ENCODE measurements around the gene CROCC. TPM values are rescaled to one million over a fixed set of nuclear protein-coding genes. Genes with fewer than 3 reads are reported as not detected.
A peak's percentile ranks its signal among the peaks of the same experiment; 100 is the strongest.
"Not testable (repeated sequence)": the region's sequence is repeated elsewhere in the genome, so short reads cannot be mapped to it uniquely, and the experiment has no call there.

CROCC gene
- polyA plus RNA-seq (2011; rRNA removed) (4.4 TPM in 2 replicates), polyA plus RNA-seq (2017; fragmentation: RNase III; extraction: RNeasy Plus Mini Kit Qiagen cat#74134 plus additional on column Dnase treatment) (6.8 to 11.8 TPM (median 10.6 TPM) in 3 replicates), polyA minus RNA-seq (2011; rRNA and poly(A)+ RNA removed) (4.7 and 7.1 TPM in 2 replicates)
- polyA plus RNA-seq (2012; cell fraction: cytosol; rRNA removed) = 13.2 TPM in 2 replicates
- polyA plus RNA-seq (2012; cell fraction: nucleus; rRNA removed) = 55.2 and 67.4 TPM in 2 replicates

- POLR2A ChIA-PET = no interaction called here
- Histone ChIP-seq H3K9me3 (no peaks in the 10 kb centered on the region), H3K4me3 (no peak within 1 kb of the TSS), H3K4me2 (no peak within 1 kb of the TSS), H3K27ac (no peak within 1 kb of the TSS), H3K4me1 (no peaks in the 10 kb centered on the region)
- ATAC-seq = peak in 1 of 2 experiments; percentile 34; a peak in 3 of 6 replicates
- DNase-seq (ENCODE audit: low read depth in 1 of 2, low spot score in 1 of 2) = no peak
- WGBS (ENCODE audit: missing lambda C conversion rate) = 79% methylated on average over 10 of the region's 17 CpGs
- TF ChIP-seq CBX2 (IDR thresholded peaks at IDR 0.05; ENCODE audit: borderline replicate concordance, low read depth) (no peak), ZFP36 (IDR thresholded peaks at IDR 0.05; ENCODE audit: borderline replicate concordance, partially characterized antibody) (no peak), ELK1 (IDR thresholded peaks at IDR 0.05; ENCODE audit: low read depth, low read length) (no peak), HOXB5 (CRISPR knock-in tag; IDR thresholded peaks at IDR 0.05) (no peak), CHD4 (IDR thresholded peaks at IDR 0.05; ENCODE audit: borderline replicate concordance) (no peak)
- no peak for FAIRE-seq
- CTCF ChIA-PET = no interaction called here
Observed at GRCh38 chr1:16921391-16922185, at the start of gene CROCC. CROCC (plus strand) TSS chr1:16921931; CDS start chr1:16922019, 88 bp downstream.

DNA sequence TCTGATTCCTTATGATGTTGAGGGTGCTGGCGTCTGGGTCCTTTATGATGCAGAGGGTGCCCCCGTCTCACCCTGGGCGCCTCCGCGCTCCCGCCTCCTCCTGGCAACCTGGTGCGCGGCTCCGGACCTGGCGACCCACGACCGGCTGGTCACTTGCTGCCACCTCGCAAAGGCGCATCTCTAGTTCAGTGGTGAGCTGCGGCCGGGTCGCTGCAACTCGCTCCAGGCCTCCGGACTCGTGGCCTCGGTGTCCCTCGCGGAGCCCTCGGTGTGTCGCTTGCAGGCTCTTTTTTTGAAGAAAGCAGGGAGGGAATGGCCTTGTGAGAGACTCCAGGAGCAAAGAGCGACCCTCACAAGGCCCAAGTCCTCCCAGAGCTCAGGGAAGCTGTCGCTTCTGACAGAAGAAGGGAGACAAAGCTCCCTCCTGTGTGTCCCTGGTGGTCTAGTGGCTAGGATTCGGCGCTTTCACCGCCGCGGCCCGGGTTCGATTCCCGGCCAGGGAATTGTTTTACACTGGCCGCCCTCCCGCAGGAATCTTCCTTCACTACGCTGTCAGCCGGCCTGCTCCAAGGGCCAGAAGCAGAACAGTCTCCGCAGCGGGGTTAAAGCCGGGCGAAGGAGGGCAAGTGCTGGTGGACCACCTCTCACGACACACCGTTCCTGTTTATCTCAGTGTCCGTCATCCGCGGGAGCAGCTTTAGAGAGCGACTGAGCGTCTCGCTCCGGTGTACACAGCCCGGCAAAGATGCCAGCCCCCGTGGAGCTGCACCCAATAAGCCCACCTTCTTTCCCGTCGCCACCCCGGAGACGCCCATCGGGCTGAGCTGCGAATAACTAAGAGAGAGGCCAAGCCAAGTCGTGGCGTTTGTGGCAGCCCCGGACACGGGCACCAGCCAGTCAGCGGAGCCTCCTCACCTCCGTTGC is 49.3 kb upstream of the CROCC start:
- ChIA-PET CTCF (interaction anchor here (0.7 kb wide), 1 partner anchor 10 kb away, joined by 4 read pairs; no protein-coding TSS in a partner anchor), POLR2A (interaction anchor here (1.0 kb wide), 1 partner anchor 259 kb away, joined by 3 read pairs; the partner anchor contains the start of gene NBPF1)
- peak overlapping the region; percentile 36 for H3K4me3 ChIP-seq
- peak; percentile 93 to 98 for ATAC-seq
- H3K9me3 ChIP-seq, H3K4me1 ChIP-seq, FAIRE-seq: not testable (repeated sequence)
- TF ChIP-seq ZFP36 (IDR thresholded peaks at IDR 0.05; ENCODE audit: borderline replicate concordance, partially characterized antibody) (peak; percentile 10), SREBF2 (IDR thresholded peaks at IDR 0.05) (peak; percentile 35; the same call in 1 of the 2 replicates), MAX (IDR thresholded peaks at IDR 0.05) (peak; percentile 43; the same call in 1 of the 2 replicates), JUN (IDR thresholded peaks at IDR 0.05) (peak in 1 of 2 experiments; percentile 34; a peak in 1 of 5 replicates)
- 31% methylated on average over 50 of the region's 66 CpGs for WGBS (ENCODE audit: missing lambda C conversion rate)
- H3K4me2 ChIP-seq = peak overlapping the region; percentile 94
- DNase-seq (ENCODE audit: low read depth in 1 of 2, low spot score in 1 of 2) = peak; percentile 76 to 94
- H3K27ac ChIP-seq = peak overlapping the region; percentile 6 to 81; a peak in 3 of 6 replicates

GRCh38 chr1:16873076-16873879 is 48.5 kb upstream of the CROCC start:
- POLR2A ChIA-PET = interaction anchor here (1.0 kb wide), 1 partner anchor 260 kb away, joined by 3 read pairs; the partner anchor contains the start of gene NBPF1
- FAIRE-seq, H3K4me1 ChIP-seq, H3K9me3 ChIP-seq: not testable (repeated sequence)
- ATAC-seq = peak; percentile 59 to 92
- WGBS (ENCODE audit: missing lambda C conversion rate) = 14% methylated on average over 18 of the region's 52 CpGs
- CTCF ChIA-PET = interaction anchor here (0.7 to 1.7 kb wide), 3 partner anchors 9 to 166 kb away, joined by 3 to 5 read pairs (median 4); no protein-coding TSS in a partner anchor
- H3K27ac ChIP-seq = peak overlapping the region; percentile 65 to 81
- peak overlapping the region; percentile 36 for H3K4me3 ChIP-seq
- peak overlapping the region; percentile 94 for H3K4me2 ChIP-seq
- TF ChIP-seq MAX (IDR thresholded peaks at IDR 0.05) = peak; percentile 68; the same call in 1 of the 2 replicates
- peak; percentile 20; the same call in 1 of the 2 replicates for TF ChIP-seq POLR2A (IDR thresholded peaks at IDR 0.05; ENCODE audit: low read length)
- TF ChIP-seq E2F6 (IDR thresholded peaks at IDR 0.05; ENCODE audit: borderline replicate concordance, low read depth) = peak; percentile 89
- DNase-seq (ENCODE audit: low read depth in 1 of 2, low spot score in 1 of 2) = peak in 1 of 2 experiments; percentile 70

GRCh38 chr1:16874968-16875765 is 46.6 kb upstream of the CROCC start:
- H3K9me3 ChIP-seq; FAIRE-seq; H3K4me1 ChIP-seq; ATAC-seq; DNase-seq (ENCODE audit: low read depth in 1 of 2, low spot score in 1 of 2); H3K27ac ChIP-seq; H3K4me3 ChIP-seq; H3K4me2 ChIP-seq; POLR2A ChIA-PET: not testable (repeated sequence)
- 92% methylated on average over 22 of the region's 35 CpGs for WGBS (ENCODE audit: missing lambda C conversion rate)
- CTCF ChIA-PET = interaction anchor here (0.7 to 1.7 kb wide), 2 partner anchors 168 to 267 kb away, joined by 3 to 5 read pairs; no protein-coding TSS in a partner anchor

- ATAC-seq; POLR2A ChIA-PET; H3K9me3 ChIP-seq; H3K4me1 ChIP-seq; H3K4me2 ChIP-seq; H3K4me3 ChIP-seq; DNase-seq (ENCODE audit: low read depth in 1 of 2, low spot score in 1 of 2); H3K27ac ChIP-seq; FAIRE-seq: not testable (repeated sequence)
- CTCF ChIA-PET = interaction anchor here (1.8 kb wide), 2 partner anchors 9 to 261 kb away, joined by 4 to 6 read pairs; no protein-coding TSS in a partner anchor
- WGBS (ENCODE audit: missing lambda C conversion rate) = 100% methylated on average over 1 of the region's 1 CpG
Observed at GRCh38 chr1:16881742-16882141, 40.0 kb upstream of the CROCC start.
